Mononuclear cell (primary cell): ENCODE data around the gene TMCC2. TPM values are rescaled to one million over a fixed set of nuclear protein-coding genes. Genes with fewer than 3 reads are reported as not detected.
A peak's percentile ranks its signal among the peaks of the same experiment; 100 is the strongest.

Experiments used
- H3K27me3 ChIP-seq: 2 replicates; pipeline ENCODE4 v1.6.0; 2011; ENCODE audit warnings: low read length, control low read depth; ENCODE audit not compliant: insufficient read depth
- H3K4me1 ChIP-seq: 2 replicates; pipeline ENCODE4 v1.5.1; 2011; ENCODE audit warnings: mild to moderate bottlenecking, low read length, control low read depth; ENCODE audit not compliant: insufficient read depth
- H3K4me3 ChIP-seq: 2 replicates; pipeline ENCODE4 v1.5.1; 2011; ENCODE audit warnings: mild to moderate bottlenecking, low read length, moderate library complexity
- H3K9me3 ChIP-seq: 2 replicates; pipeline ENCODE4 v1.5.1; 2011; ENCODE audit warnings: low read depth, mild to moderate bottlenecking, control low read depth, low read length
- total RNA-seq: library from RNA; depleted of rRNA; stranded (reverse); fragments of >200 nt; gene quantifications from one replicate; pipeline ENCODE4 v1.2.3, GENCODE V29; 2012

Gene TMCC2
- total RNA-seq, 1 donor = 4.3 TPM

DNA sequence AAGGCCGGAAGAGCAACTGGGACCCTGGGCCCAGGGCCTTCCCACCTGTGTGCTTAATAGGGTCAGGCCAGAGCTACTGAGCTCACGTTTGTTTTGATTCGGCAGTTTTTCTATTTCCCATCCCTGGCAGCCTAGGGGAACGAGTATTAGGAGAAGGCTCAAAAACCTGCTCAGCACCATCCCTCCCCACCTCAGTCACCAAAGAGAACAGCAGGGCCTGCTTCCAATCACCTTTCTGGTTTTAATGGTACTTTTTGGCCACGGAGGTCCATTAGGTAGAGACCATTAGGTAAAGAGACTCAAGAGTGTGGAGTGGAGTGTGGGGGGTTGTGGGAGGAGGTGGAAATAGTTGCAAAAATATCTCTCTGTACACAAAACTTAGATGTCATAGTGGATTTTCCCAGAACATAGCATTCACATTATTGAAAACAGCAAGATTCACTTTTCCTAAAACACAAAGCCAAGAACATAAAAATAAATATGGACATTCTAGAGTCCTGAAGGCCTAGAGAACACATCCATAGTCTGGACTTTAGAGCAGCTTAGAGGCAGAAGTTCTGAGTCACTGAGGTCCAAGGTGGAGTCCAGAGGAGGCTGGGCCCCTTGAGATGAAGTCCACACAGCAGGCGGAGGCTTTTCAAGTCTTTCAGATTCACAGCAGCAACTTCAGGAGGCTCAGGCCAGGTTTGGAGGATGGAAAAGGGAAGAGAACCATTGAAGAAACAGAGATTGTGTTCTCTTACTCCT lies 74.3 kb downstream of the TMCC2 start:
- peaks cover 24% of the 10 kb centered on the region for H3K4me1 ChIP-seq
- H3K4me3 ChIP-seq = no peak overlapping the region
- no peaks in the 10 kb centered on the region for H3K27me3 ChIP-seq
- H3K9me3 ChIP-seq = no peaks in the 10 kb centered on the region

DNA sequence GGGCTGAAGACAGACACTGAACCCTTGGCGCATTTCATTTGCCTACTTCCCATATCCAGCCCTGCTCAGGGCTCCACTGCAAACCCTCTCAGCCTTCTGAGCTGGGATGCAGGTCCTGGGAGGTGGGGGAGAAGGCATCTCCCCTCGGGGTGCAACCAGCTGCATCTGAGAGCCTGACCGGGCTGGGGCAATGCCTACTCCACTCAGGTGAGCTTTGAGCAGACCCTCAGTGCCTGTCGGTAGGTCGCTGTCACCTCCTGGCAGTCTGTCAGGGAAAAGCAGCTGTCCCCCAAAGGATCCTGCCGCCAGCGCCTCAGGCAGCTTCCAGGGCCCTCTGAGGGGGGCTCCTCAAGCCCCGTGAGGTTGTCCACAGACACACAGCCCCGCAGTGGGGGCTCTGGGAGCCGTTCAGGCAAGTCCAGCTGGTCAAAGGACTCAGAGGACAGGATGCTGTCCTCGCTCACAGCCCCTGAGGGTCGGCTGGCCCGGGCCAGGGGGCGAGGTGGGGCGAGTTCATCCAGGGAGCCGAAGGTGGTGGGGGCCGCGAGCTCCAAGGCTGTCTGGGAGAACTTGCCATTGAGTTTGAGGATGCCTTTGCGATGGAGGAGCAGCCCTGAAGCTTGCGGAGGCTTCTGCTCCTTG lies 75.6 kb downstream of the TMCC2 start:
- Histone ChIP-seq H3K4me3 (no peak overlapping the region), H3K4me1 (peaks cover 24% of the 10 kb centered on the region), H3K9me3 (no peaks in the 10 kb centered on the region), H3K27me3 (no peaks in the 10 kb centered on the region)

DNA sequence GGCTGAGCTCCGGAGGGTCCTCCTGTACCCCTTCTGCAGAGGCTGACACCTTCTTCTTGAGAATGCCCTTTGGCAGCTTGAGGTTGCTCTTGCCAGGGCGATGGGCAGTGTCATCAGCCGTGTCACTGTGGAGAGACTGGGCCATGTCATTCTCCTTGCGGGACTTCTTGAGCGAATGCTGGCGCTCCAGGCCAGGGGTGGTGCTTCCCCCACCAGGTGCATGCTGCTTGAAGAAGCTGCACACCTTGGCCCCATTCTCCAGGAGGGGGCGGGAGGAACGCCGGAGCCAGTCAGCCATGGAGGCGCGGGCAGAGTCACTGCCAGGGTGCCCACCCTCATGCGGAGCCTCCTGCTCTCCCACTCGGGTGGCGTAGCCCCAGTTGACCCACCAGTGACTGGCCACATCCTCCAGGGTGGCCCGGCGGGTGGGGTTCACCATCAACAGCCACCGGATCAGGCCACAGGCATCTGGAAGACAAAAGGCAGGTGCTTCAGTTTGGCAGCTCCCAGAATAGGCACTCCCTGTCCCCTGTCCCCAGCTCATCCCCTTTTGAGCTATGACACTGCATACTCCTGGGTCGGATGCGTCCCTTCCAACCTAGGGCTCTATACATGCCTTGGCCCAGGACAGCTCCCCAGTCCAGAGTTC lies 76.4 kb downstream of the TMCC2 start:
- no peaks in the 10 kb centered on the region for H3K9me3 ChIP-seq

DNA sequence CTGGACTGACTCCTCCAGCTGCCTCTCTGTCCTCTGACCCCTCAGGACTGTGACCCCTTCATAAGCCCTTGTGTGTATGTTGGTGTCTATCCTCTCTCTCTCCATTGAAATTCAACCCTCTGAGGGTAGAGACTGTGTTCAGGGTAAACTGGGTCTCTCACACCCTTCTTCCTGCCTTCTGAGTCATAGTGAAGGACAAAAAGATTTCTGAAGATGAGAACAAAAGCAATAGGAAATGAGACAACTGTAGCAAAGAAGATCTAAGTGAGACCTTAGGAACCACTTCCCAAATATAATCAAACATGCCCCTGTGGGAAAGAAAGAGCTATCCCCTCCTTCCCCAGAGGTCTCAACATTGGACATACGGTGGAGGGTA lies 76.9 kb downstream of the TMCC2 start:
- no peak overlapping the region for H3K4me3 ChIP-seq
- H3K4me1 ChIP-seq = peaks cover 22% of the 10 kb centered on the region
- H3K9me3 ChIP-seq = no peaks in the 10 kb centered on the region
- no peaks in the 10 kb centered on the region for H3K27me3 ChIP-seq

More for the DNA sequence above, 76.4 kb downstream of the TMCC2 start:
- H3K4me3 ChIP-seq = no peak overlapping the region
- H3K27me3 ChIP-seq = no peaks in the 10 kb centered on the region
- peaks cover 24% of the 10 kb centered on the region for H3K4me1 ChIP-seq

DNA sequence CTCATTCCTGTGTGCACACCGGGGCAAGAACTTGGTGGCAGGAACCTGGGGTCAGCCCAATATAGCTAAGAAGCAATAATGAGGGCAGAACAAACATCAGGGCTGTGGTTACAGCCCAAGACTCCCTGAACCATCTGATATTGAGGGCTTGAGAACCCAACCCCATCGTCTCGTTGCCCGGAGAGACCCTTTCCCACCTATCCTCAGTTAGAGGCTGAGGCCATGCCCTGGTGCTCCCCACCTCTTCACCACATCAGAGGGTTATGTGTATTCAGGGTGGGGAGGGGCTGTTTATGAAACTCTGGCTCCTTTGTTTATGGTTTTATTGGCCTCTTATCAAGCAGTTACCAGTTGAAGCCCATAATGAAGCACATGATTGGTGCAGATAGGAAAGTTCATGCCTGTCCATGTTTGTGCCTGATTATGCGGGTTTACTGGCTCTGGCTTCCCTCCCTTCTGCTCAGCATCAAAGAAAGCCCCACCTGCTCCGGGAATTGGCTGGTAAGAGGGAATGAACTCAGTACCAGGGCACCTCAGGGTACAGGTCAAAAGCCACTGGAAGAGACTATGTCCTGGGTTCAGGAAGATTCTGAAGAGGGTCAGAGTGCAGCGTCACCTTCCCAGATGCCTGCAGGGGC lies 79.3 kb downstream of the TMCC2 start:
- H3K4me3 ChIP-seq = no peak overlapping the region
- H3K9me3 ChIP-seq = no peaks in the 10 kb centered on the region
- no peaks in the 10 kb centered on the region for H3K27me3 ChIP-seq
- H3K4me1 ChIP-seq = peaks cover 25% of the 10 kb centered on the region

DNA sequence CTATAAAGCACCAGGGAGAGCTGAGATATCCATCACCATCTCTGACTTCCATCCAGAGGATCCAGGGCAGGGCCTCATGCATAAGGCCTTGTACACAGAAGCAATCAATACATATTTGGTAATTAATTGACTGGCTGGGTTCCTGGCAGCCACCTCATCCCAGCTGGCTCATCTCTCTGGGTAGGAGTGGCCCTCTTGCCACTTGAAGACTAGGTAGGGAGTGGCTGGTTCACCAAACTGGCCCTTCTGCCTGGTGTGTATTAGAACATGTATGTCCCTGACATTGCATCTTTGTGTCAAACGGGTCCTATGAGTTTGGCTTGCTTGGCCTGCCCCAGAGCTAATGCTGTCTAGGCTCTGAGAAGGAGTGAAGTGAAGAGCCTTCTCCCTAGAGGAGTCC lies 82.0 kb downstream of the TMCC2 start:
- Histone ChIP-seq H3K27me3 (no peaks in the 10 kb centered on the region), H3K4me1 (peaks cover 52% of the 10 kb centered on the region), H3K4me3 (no peak overlapping the region)

DNA sequence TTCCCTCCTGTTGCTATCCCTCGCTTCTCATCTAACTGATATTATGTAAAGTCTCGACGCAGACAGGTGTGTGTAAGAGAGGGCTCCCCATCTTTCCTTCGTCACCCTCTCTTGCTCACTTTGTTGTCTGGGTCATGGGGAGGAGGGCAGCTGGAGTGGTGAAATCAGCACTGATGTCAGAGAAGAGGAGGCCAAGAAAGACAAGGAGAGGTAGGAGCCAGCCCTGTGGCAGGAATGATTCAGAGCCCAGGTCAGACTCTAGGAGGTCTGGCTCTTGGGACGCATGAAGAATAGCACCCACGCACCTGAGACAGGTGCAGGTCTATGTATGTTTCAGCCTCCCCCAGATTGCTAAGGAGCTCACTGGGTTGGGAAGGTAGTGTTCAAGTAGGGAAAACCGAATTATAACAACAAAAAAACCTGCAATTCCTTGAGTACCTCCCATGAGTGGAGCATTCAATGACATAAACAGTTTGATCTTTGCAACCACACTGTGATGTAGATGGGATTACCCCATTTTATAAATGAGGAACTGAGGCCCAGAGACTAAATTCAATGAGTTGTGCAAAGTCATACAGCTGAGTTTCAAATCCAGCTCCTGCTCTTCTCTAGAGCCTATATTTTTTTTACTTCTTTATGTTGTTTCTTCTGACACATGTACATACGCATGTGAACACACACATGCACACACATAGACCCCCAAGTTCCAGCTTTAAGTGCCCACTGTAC lies 83.4 kb downstream of the TMCC2 start:
- H3K9me3 ChIP-seq = no peaks in the 10 kb centered on the region
- no peaks in the 10 kb centered on the region for H3K27me3 ChIP-seq
- H3K4me3 ChIP-seq = no peak overlapping the region
- H3K4me1 ChIP-seq = peaks cover 63% of the 10 kb centered on the region

More for the DNA sequence above, 82.0 kb downstream of the TMCC2 start:
- H3K9me3 ChIP-seq = no peaks in the 10 kb centered on the region

DNA sequence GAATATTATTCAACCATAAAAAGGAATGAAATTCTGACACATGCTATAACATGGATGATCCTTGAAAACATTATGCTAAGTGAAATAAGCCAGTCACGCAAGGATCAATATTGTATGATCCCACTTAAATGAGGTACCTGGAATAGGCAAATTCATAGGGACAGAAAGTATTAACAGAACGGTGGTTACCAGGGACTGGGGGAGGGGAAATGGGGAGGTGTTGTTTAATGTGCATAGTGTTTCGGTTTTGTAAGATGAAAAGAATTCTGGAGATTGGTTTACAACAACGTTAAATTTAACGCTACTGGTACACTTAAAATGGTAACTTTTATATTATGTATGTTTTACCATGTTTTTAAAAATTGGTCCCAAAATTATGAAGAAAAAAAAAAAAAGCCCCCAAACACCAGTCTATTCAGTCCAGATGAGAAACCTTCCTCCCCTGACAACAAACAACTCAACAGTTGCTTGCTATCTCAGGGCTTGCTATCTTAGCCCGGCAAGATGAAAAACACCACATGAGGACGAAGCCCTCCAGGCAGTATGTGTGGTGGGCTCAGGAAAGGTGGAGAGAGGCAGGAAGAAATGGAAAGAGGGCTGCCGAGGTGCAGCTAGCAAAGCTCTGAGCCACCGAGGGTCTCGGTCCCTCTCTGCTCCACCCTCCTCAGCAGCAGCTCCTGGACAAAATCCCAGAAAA lies 85.3 kb downstream of the TMCC2 start:
- Histone ChIP-seq H3K4me1 (peaks cover 82% of the 10 kb centered on the region), H3K9me3 (no peaks in the 10 kb centered on the region), H3K4me3 (peak overlapping the region; percentile 28), H3K27me3 (no peaks in the 10 kb centered on the region)

DNA sequence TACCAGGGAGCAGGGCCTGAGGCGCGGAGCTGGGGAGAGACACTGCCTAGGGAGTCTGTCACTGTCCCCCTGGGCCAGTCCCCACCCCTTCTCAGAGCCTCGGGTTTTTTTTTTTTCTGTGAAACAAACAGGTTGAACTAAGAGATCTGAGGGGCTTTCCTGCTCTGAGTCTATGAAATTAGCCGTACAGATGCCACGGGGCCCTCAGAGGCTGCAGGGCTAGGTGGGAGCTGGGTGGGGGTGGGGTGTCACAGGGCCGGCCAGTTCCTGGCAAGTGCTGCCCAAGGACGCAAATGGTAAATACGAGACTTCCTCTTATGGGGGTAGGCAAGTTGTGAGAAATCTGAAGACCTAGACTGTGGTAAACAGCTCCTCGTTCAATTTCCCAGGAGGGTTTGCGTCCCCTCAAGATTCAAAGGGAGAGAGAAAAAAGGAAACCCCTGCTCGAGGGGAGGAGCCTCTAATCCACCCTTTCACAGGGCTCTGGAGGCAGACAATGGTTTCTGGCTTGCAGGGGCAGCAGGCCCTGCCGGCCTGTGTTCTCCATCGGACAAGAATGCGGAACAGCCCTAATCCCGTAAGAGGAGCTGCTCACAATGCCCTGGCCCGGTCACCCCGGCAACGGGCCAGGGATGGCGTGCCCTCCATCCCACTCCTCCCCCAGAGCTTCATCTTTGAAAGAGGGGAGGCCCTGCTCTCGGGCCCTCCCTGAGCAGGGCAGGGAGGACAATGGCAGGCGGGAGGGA lies 86.0 kb downstream of the TMCC2 start:
- Histone ChIP-seq H3K4me3 (peak overlapping the region; percentile 28), H3K4me1 (peaks cover 89% of the 10 kb centered on the region), H3K27me3 (no peaks in the 10 kb centered on the region), H3K9me3 (no peaks in the 10 kb centered on the region)

DNA sequence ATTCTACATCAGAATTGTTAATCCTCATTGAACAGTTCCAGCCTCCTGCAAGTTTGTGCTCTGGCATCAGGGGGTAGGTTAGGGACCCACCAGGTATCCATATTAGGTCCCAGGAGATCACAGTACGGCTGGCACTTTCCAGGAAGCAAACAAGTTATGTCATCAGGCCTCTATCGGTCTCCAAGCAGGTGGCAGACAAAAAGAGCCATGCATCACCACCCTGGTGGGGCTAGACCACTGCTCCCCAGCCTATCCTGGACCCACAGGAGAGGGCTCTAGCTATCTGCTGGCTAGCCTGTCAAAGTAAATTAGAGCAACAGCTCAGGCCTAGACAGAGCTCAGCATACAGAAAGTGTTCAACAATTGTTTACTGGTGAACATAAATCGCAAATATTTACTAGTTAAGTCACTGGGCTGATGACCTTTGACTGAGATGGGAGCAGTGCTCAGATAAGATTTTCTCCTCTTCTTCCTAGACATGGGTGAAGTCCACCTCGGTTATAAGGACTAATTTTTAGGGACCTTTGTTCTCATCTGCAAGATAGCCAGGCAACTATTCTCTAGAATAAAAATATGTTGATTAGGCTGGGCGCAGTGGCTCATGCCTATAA lies 87.4 kb downstream of the TMCC2 start:
- Histone ChIP-seq H3K4me1 (peaks cover 100% of the 10 kb centered on the region), H3K9me3 (no peaks in the 10 kb centered on the region), H3K4me3 (no peak overlapping the region), H3K27me3 (no peaks in the 10 kb centered on the region)

DNA sequence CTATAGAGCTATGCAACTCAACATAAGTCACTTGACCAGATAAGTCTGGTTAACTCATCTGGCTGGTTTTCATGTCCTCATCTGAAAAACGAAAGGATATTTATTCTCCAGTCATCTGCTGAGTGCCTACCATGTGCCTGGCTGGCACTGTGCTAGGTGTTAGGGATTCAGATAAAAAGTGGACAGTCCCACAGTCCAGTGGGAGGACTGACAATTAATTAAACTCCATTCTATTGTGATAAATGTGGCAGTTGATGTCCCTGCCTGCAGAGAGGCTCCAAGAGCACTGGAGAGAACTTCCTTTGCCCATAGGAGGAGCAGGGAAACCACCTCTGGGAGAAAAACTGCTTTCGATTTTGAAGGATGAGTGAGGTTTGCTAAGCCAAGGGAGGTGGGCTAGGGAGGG lies 88.4 kb downstream of the TMCC2 start:
- Histone ChIP-seq H3K4me3 (no peak overlapping the region), H3K27me3 (no peaks in the 10 kb centered on the region), H3K9me3 (no peaks in the 10 kb centered on the region), H3K4me1 (peaks cover 93% of the 10 kb centered on the region)

DNA sequence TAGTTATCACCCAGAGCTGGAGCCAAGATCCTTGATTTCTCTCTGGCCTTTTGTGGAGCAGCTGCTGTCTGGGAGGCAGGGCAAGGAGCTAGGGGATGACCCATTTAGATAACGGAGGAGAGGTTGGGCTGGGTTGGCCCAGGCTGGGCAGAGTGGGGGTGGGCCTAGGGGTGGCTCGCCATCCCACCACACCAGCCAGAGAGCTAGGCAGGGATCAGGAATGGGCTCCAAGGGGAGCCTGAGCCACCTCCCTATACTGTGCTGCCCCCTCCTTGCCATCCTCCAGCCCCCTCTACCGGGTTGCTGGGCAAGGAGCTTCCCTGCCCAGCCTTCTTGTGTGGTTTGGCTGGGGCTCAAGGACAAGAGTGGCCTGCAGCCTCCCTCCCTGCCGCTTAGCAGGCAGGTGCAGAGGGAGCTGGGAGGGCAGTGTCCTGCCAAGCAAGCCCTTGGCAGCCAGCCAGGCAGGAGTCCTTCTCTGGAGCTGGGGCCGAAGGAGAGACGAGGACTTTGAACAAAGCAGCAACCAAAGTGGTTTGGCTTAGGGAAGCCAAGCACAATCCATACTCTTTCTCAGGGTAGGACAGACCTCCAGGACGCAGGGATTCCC lies 89.7 kb downstream of the TMCC2 start:
- no peak overlapping the region for H3K4me3 ChIP-seq
- H3K9me3 ChIP-seq = no peaks in the 10 kb centered on the region
- H3K27me3 ChIP-seq = no peaks in the 10 kb centered on the region
- peaks cover 89% of the 10 kb centered on the region for H3K4me1 ChIP-seq
